ENCODE measurements around the gene SORBS1.

The SORBS1 gene

DNA sequence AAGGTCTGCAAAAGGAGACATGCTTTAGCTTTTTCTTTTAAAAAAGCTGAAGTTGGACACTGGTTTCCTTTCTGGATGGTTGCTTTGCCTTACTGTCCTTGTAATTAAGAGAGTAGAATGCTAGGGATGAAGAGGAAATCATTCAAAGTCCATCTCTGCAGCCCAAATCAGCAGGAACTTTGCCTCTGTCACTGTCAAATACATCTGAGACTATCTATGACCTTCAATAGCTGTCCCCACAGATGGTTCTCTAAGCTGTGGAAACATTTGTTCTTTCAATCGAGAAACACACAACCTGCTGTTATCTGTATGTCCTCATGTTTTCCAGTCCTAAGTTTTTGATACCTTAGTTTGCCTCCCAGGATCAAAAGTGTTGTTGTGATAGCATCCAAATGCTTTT lies 117.5 kb downstream of the SORBS1 start:
- no peak overlapping the region for H3K4me3 ChIP-seq (ENCODE audit: control insufficient read depth, low read depth, low read length)
- no peak for TF ChIP-seq CTCF (IDR thresholded peaks at IDR 0.05; ENCODE audit: control insufficient read depth, insufficient read depth, low read depth, low read length, missing control alignments)
- DNase-seq (ENCODE audit: low read depth), result no peak

- H3K4me3 ChIP-seq (ENCODE audit: control insufficient read depth, low read depth, low read length), result no peak overlapping the region
- no peak for DNase-seq (ENCODE audit: low read depth)
- no peak for TF ChIP-seq CTCF (IDR thresholded peaks at IDR 0.05; ENCODE audit: control insufficient read depth, insufficient read depth, low read depth, low read length, missing control alignments)
These were observed 118.8 kb downstream of the SORBS1 start for GRCh38 chr10:95442341-95442740.

DNA sequence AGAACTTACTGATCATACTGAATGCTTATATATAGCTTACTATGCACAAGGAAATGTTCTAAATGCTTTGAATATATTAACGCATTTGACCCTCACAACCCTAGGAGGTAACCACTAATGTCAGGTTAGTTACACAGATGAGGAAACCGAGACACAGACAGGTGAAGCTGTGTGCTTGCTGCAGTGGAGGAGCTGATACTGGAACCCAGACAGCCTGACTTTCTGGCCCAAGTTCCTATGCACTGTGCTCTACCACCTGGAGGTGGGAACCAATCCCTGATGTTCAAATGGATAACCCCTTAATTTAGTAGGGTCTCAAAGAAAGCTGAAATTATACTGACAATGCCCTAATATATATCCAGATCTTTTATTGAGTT lies 119.6 kb downstream of the SORBS1 start:
- DNase-seq (ENCODE audit: low read depth), result no peak
- no peak overlapping the region for H3K4me3 ChIP-seq (ENCODE audit: control insufficient read depth, low read depth, low read length)
- TF ChIP-seq CTCF (IDR thresholded peaks at IDR 0.05; ENCODE audit: control insufficient read depth, insufficient read depth, low read depth, low read length, missing control alignments), result no peak

- DNase-seq (ENCODE audit: low read depth), result no peak
- no peak overlapping the region for H3K4me3 ChIP-seq (ENCODE audit: control insufficient read depth, low read depth, low read length)
- TF ChIP-seq CTCF (IDR thresholded peaks at IDR 0.05; ENCODE audit: control insufficient read depth, insufficient read depth, low read depth, low read length, missing control alignments), result no peak
These were observed 120.2 kb downstream of the SORBS1 start for GRCh38 chr10:95440756-95441546.

DNA sequence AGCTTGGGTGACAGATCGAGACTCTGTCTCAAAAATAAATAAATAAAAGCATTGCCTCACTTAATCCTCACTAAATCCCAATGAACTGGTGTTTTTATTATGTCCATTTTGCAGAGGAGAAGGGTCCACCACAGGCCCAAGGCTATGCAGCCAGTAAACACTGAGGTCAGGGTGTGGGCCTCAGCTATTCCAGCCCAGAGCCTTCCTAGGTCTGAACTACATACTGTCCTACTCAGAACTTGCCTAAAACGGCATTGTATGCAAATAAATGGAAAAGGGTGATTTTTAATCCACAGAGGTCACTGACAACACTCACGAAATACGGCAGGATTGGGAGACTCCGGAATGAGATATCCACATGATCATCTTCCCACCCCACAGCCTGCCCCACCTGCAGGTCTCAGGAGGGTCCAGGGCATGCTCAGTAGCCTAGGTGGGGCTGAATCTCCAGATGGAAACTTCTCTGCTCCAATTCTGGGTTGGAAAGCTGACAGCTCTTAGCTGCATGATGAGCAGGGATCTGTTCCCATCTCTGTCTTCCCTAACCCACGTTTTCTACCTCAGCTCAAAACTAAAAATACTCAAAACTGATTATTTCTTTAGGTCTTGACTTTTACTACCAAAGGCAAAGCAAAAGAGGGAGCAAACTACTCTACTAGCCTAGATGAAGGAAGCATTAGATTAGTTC lies 121.0 kb downstream of the SORBS1 start:
- no peak overlapping the region for H3K4me3 ChIP-seq (ENCODE audit: control insufficient read depth, low read depth, low read length)
- no peak for TF ChIP-seq CTCF (IDR thresholded peaks at IDR 0.05; ENCODE audit: control insufficient read depth, insufficient read depth, low read depth, low read length, missing control alignments)
- DNase-seq (ENCODE audit: low read depth), result no peak

DNA sequence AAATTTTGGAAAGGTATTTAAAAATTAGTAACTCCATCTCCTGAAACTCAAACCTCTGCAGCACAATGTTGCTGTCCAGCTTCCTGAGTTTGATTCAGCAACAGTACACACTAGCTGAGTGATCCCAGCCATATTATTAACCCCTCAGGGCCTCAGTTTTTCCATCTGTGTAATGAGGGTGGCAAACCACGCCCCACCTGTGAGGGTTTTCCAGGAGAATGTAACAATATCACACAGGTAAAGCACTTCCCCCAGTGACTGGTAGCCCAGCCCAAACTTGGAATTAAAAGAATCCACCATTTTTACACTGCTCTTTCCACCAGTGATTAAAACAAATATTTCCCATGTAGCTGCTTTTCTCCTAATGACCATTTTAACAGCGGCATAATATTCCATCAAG lies 122.4 kb downstream of the SORBS1 start:
- DNase-seq (ENCODE audit: low read depth), result no peak
- no peak overlapping the region for H3K4me3 ChIP-seq (ENCODE audit: control insufficient read depth, low read depth, low read length)
- no peak for TF ChIP-seq CTCF (IDR thresholded peaks at IDR 0.05; ENCODE audit: control insufficient read depth, insufficient read depth, low read depth, low read length, missing control alignments)

All from AG09309 (cell line).